HG02610 (cell line): Measurements from ENCODE around the gene DIRAS3.
"Not testable (repeated sequence)": the region's sequence is repeated elsewhere in the genome, so short reads cannot be mapped to it uniquely, and the experiment has no call there.

ENCODE experiments used
- ATAC-seq: cut with Tn5 transposase; IDR thresholded peaks from one replicate; pipeline ENCODE4 v1.9.1; 2021; ENCODE audit warnings: mild to moderate bottlenecking, moderate library complexity; ENCODE audit not compliant: unreplicated experiment

Gene DIRAS3

GRCh38 chr1:68028566-68028965 is 21.9 kb downstream of the DIRAS3 start:
- ATAC-seq: no peak

DNA sequence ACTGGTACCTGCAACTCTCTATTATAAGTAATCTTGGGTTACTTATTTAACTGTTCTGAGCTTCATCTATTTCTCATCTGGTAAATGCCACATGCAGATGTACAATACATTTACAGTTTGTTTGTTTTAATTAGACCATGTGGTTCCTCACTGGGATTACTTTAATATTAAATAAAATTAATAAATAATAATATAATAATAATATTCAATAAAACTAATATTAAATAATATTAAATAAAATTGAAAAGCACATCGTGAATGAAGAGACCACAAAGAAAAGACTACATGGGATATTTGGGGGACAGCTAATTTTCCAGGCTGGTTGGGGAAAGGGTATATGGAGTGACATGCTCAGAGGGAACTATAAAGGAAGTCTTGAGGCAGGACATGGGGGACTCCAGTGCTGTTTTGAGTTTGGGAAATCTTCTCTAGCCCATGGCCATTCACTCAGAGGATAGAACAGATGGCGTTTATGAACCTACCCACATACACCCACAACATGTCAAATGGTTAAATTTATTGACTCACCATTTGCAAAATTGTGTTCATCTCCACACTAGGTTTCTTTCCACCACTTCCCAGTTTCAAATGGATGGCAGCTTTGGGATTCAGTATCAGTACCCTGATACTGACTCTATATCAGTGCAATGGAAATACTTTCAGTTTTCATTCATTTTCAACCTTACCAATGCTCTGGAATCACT is 25.6 kb downstream of the DIRAS3 start:
- no peak for ATAC-seq

GRCh38 chr1:68016381-68016780 is 34.0 kb downstream of the DIRAS3 start:
- ATAC-seq: no peak

- ATAC-seq: no peak
Measured at GRCh38 chr1:68015971-68016370, 34.5 kb downstream of the DIRAS3 start.

DNA sequence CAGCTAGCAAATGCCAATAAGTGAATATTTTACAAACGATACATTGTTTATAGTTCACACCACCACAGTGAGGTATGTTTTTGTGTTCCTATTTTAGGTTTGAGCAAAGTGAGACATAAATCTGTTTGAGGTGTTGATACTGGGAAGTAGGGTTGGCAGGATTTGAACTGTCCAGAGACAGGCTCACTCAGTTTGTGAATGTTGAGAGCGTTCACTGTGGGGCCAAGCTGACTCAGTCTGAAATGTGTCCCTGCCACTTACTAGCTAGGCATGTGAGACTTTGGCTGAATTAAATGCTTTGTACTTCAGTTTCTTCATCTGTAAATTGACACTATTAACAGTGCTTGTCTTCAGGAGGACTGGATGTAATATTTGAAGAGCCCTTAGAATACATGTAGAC is 35.1 kb downstream of the DIRAS3 start:
- ATAC-seq: no peak

DNA sequence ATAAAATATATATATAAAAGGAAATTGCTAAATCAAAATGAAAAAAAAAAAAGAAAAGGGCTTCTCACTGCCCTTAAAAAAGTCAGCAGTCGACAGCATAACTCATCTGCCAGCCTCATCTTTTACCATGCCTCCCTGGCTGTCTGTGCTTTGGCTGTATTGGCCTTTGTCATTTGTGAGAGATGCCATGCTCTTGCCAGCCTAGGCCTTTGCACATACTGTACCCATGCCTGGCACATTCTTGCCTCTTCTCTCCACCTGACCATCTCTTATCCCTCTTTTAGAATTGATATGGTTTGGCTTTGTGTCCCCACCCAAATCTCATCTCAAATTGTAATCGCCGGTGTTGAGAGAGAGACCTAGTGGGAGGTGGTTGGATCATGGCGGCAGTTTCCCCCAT is 37.1 kb downstream of the DIRAS3 start:
- no peak for ATAC-seq

DNA sequence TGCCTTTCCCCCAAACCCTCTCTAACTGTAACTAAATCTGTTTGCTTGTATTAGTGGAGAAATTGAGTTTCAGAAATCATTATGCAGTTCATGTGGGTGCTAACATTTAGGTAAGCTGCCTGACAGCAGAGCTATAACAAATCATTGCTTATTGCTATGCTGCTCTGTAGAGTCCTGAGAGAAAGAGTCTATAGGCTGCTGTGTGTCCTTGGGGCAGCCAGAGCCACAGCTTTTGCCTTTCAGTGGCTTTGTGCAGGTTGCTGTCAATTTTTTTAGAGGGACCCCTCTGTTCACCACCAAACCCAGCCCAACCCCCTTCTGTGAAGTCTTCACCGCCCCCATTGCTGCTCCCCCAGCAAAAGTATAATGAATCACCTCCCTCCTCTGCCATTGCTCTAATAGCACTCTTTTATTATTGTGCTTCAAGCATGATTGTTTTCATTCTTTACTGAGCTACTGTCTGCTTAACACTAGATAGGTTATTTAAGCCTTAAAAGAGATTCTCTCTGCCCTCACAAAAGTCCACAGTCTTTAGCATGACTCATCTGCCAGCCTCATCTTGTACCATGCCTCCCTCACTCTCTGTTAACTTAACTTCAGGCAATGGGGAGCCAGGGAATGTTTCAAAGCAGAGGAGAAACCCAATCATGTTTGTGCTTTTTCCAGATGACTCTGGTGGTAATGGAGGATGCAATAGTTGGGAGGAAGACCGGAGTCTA is 38.6 kb downstream of the DIRAS3 start:
- no peak for ATAC-seq

- no peak for ATAC-seq
Measured at GRCh38 chr1:68010543-68010942, 39.9 kb downstream of the DIRAS3 start.

GRCh38 chr1:68010090-68010489 is 40.3 kb downstream of the DIRAS3 start:
- no peak for ATAC-seq

GRCh38 chr1:68003626-68004025 is 46.8 kb downstream of the DIRAS3 start:
- not testable (repeated sequence) for ATAC-seq

GRCh38 chr1:68000191-68000590 is 50.2 kb downstream of the DIRAS3 start:
- no peak for ATAC-seq

GRCh38 chr1:67997746-67998145 is 52.7 kb downstream of the DIRAS3 start:
- no peak for ATAC-seq
